Upper lobe of right lung (tissue), 1 donor: Measurements from ENCODE around the gene SLC35B2. TPM values are rescaled to one million over a fixed set of nuclear protein-coding genes. Genes with fewer than 3 reads are reported as not detected.

Experiments used
- ATAC-seq: fragments of 200-7000 bp; cut with Tn5 transposase; one replicate; pipeline ENCODE4 v1.9.1; 2020; ENCODE audit warnings: mild to moderate bottlenecking, moderate library complexity
- DNase-seq: peaks from one replicate; pipeline ENCODE4 v3.0.0-alpha.2; 2020
- H3K27ac ChIP-seq: fragments of 200-600 bp; one replicate; pipeline ENCODE4 v1.8.0; 2022
- H3K27me3 ChIP-seq: fragments of 200-600 bp; one replicate; pipeline ENCODE4 v1.8.0; 2022; ENCODE audit warnings: mild to moderate bottlenecking
- H3K36me3 ChIP-seq: fragments of 200-600 bp; one replicate; pipeline ENCODE4 v1.8.0; 2022
- H3K4me1 ChIP-seq: fragments of 200-600 bp; one replicate; pipeline ENCODE4 v1.8.0; 2022
- H3K4me3 ChIP-seq: fragments of 200-600 bp; one replicate; pipeline ENCODE4 v1.8.0; 2022; ENCODE audit warnings: mild to moderate bottlenecking
- H3K9me3 ChIP-seq: fragments of 200-600 bp; one replicate; pipeline ENCODE4 v1.8.0; 2022
- intact Hi-C: fragments of 100-400 bp; cut with DNase I; formaldehyde crosslinking; loops from one replicate; pipeline ENCODE4 v1.11.0; 2022
- total RNA-seq: library from RNA; stranded (reverse); fragmentation: NEBNext Ultra II Directional; extraction: Animal tissue kit (Norgen Biotek cat#: 25700); gene quantifications from one replicate; pipeline ENCODE4 v1.2.1, GENCODE V29; 2021
- TF ChIP-seq, protein P1 (sequence below): fragments of 200-600 bp; IDR thresholded peaks from one replicate; pipeline ENCODE4 v1.8.0; 2022; ENCODE audit warnings: antibody characterized with exemption
- donor health status: DM: no; HTN: yes; CAD: no; lungs with severe emphysema.

The SLC35B2 gene
- total RNA-seq, 1 donor from 2014 or later: 32.3 TPM

DNA sequence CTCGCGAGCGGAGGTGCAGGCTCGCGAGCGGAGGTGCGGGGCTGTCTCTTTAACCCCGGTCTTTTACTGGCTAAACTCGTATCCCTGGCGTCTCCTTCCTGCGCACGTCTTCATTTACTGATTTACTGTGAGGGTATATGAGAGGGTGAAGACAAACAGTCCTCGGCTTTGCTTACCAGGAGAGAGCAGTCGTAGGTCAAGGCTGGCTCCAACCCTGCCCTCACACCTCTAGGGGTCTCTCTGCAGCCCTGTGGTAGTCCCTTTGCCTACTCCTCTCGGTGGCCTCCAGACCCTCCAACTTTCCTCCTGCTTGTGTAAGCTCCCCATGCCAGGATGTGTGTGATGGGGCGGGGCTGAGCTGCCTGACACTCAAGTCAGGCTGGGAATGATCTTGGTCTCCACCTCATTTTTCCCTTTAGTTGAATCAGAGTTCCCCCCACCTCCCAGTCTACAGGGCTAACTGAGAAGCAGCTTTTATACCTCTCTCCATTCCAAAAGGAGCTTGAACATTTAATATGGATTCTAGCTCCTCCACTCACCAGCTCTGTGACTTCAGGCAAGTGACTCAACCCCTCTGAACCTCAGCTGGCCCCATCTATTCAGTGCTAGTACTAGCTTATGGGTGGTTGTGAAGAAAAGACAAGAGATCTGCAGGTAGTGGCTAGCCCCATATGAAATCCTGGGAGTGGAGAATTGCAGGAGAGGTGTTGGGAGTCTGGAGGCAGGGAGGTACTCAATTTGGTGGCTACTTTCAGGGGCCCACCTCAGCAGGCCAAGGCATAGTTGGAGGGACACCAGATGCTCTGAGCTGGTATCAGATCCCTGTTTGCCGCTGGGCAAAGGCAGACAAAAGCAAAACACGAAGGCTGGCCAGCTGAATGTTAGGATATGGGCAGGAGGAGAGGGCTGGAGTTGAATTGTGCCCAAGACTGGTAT, 33.0 kb downstream of the SLC35B2 start:
- Histone ChIP-seq H3K27me3 (no peaks in the 10 kb centered on the region), H3K27ac (no peak overlapping the region), H3K9me3 (no peaks in the 10 kb centered on the region), H3K36me3 (peaks cover under 1% of the 10 kb centered on the region), H3K4me3 (peak overlapping the region; percentile 71), H3K4me1 (peaks cover 51% of the 10 kb centered on the region)
- no peak for DNase-seq
- intact Hi-C loops: no loop called here
- TF ChIP-seq, protein P1, sequence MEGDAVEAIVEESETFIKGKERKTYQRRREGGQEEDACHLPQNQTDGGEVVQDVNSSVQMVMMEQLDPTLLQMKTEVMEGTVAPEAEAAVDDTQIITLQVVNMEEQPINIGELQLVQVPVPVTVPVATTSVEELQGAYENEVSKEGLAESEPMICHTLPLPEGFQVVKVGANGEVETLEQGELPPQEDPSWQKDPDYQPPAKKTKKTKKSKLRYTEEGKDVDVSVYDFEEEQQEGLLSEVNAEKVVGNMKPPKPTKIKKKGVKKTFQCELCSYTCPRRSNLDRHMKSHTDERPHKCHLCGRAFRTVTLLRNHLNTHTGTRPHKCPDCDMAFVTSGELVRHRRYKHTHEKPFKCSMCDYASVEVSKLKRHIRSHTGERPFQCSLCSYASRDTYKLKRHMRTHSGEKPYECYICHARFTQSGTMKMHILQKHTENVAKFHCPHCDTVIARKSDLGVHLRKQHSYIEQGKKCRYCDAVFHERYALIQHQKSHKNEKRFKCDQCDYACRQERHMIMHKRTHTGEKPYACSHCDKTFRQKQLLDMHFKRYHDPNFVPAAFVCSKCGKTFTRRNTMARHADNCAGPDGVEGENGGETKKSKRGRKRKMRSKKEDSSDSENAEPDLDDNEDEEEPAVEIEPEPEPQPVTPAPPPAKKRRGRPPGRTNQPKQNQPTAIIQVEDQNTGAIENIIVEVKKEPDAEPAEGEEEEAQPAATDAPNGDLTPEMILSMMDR: no peak
- no peak for ATAC-seq

DNA sequence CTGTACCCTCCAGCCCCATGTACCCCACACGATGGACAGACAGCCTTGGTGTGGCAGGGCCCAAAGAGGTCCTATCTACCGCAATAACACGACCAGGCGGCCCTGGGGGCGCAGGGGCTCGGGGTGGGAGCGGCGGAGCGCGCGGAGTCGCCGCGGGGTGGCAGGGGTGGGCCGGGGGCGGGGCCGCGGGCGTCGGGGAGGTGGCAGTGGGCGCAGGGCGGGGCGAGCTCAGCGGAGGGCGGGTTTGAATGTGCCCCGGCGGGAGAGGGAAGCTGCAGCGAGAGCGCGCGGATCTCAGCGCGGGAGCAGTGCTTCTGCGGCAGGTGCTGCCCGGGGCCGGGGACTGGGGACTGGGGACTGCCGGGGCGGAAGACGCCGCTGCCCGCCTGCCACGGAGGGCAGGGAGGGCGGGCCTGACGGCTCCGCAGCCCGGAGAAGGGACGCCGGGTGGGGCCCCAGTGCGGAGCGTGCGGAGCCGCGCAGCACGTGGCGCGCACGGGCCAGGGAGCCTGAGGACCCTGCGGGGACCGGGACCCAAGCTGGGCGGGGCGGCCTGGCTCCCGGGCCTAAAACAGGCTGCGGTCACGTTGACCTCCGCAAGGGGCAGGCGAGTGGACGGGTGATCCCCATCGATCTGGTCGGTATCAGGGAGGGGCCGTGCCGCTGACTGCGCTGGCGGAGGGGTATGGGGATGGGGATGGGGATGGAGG, 33.9 kb downstream of the SLC35B2 start, which contains the start of gene SLC29A1:
Gene SLC29A1 (plus strand): TSS at position 277 of the 710 bp plus-strand sequence. CDS start 3,719 bp downstream, outside the sequence.
- peak within 1 kb of the TSS; percentile 71 for H3K4me3 ChIP-seq
- peak; percentile 67 for ATAC-seq
- H3K27ac ChIP-seq: peak within 1 kb of the TSS; percentile 84
- no peaks in the 10 kb centered on the region for H3K36me3 ChIP-seq
- peak; percentile 91 for DNase-seq
- no peaks in the 10 kb centered on the region for H3K27me3 ChIP-seq
- H3K9me3 ChIP-seq: no peaks in the 10 kb centered on the region
- TF ChIP-seq, protein P1: no peak
- peaks cover 58% of the 10 kb centered on the region for H3K4me1 ChIP-seq
- intact Hi-C loops: no loop called here

DNA sequence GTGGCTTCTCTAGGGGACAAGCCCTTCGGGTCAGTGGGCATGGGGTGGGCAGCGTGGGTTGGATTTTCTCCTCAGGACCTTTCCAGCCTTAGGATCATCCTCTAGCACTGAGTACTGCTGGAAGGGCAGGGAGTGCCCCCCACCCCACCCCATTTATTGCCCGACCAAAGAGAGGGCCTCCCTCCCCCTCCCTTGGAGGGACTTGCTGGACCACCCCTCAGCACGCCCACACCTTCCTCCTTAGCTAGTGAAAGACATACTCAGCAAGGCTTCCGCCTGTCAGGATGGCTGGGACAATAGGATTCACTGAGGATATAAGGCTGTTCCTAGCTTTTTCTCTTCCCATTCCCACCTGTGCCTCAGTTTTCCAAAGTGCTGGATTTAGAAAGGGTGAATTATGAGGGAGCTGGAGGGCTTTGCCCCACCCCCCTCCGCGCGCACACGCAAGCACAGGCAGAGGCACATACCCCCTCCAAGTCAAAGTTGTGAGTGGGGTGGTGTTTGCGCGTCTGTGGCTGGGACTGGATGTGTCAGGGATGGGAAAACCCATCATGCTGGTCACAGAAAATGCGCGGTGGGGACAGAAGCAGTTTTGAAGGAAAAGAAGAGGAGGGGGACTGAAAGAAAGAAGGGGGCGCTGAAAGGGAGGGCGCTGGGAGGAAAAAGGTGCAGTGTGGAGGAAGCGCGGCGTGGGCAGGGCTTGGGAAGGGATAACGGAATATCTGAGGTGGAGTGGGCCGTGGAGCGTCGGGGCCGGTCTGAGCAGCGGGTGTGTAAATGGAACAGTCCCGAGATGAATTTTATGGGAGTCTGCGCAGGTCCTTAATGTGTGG, 34.6 kb downstream of the SLC35B2 start:
- H3K4me1 ChIP-seq: peaks cover 66% of the 10 kb centered on the region
- no peak for DNase-seq
- no peak for ATAC-seq

DNA sequence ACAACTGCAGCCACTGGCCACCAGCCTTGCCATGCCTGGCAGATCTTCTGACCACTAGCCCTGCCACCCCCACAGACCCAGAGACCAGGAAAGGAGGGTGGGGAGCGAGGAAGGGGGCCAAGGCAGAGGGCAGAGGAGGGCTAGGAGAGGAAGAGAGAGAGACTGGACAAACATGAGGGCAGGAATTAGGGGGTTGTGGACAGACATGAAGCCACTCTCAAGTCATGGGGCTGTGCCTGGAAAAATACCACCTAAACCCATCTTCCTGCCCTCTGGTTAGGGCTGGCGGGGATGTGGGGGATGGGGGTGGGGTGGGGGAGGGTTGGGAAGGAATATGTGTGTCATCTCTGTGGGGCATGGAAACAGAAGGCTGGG, 35.4 kb downstream of the SLC35B2 start:
- intact Hi-C loops: no loop called here
- no peaks in the 10 kb centered on the region for H3K9me3 ChIP-seq
- TF ChIP-seq, protein P1: no peak
- ATAC-seq: no peak
- peak overlapping the region; percentile 26 for H3K4me3 ChIP-seq
- no peaks in the 10 kb centered on the region for H3K36me3 ChIP-seq
- H3K27ac ChIP-seq: peak overlapping the region; percentile 84
- no peaks in the 10 kb centered on the region for H3K27me3 ChIP-seq
- DNase-seq: no peak
- H3K4me1 ChIP-seq: peaks cover 73% of the 10 kb centered on the region

More for the DNA sequence above, 34.6 kb downstream of the SLC35B2 start:
- peak overlapping the region; percentile 84 for H3K27ac ChIP-seq
- H3K36me3 ChIP-seq: no peaks in the 10 kb centered on the region
- H3K27me3 ChIP-seq: no peaks in the 10 kb centered on the region
- TF ChIP-seq, protein P1: no peak
- H3K4me3 ChIP-seq: peak overlapping the region; percentile 71
- no peaks in the 10 kb centered on the region for H3K9me3 ChIP-seq
- intact Hi-C loops: no loop called here

DNA sequence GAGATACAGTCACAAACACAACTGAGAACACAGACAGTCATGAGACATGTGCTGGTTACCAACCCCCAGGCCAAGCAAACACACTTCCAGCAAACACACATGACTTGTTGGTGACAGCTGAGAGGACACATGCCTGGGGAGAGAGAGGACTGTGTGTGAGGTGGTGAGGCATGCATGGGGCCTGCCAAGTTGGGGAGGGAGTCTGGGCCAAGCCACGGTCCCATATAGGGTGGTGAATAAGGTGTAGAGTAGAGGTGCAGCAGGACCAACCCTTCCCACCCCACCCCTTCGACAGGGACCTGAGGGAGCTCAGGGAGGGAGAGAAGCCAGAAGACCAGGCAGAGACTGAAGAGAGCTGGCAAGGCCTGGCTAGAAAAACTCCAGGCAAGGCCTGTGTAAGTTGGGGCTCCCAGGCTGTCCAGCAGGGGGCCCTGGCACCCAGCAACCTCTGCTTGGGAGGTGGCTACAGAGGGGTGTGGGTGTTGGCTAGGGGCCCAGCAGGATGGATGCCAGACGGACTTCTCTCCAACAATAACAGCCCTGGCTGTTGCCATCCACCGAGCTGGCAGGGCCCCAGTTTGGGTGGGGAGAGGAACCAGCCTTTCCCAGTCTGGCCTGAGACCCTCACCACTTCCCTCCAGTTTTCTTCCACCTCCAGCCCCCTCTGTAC, 35.9 kb downstream of the SLC35B2 start:
- Histone ChIP-seq H3K27ac (peak overlapping the region; percentile 84), H3K4me1 (peaks cover 72% of the 10 kb centered on the region), H3K36me3 (no peaks in the 10 kb centered on the region), H3K4me3 (peak overlapping the region; percentile 26), H3K9me3 (no peaks in the 10 kb centered on the region), H3K27me3 (no peaks in the 10 kb centered on the region)
- TF ChIP-seq, protein P1: peak; percentile 86
- intact Hi-C loops: no loop called here
- DNase-seq (peak; percentile 94), ATAC-seq (peak; percentile 72)
